Activated naive CD8-positive, alpha-beta T cell treated with anti-CD3 and anti-CD28 coated beads, Interleukin-2, amount 10 ng/mL, durations not matched to agents 7 days and 5 days (primary cell): ENCODE data around the gene COL12A1. TPM values are rescaled to one million over a fixed set of nuclear protein-coding genes. Genes with fewer than 3 reads are reported as not detected.

Experiments used
- ATAC-seq: fragments of 150-1000 bp; cut with Tn5 transposase; one replicate; pipeline ENCODE4 v1.10.0; 2021; ENCODE audit warnings: low read depth, moderate library complexity
- POLR2A ChIA-PET: fragments of 350-600 bp; sonication (Branson Sonifier 250); formaldehyde crosslinking; loops from one replicate; lab custom pipeline; 2021; ENCODE audit warnings: antibody characterized with exemption; lab: Charles Lee
- DNase-seq: peaks from one replicate; pipeline ENCODE4 v3.0.0; 2021
- H3K27ac Mint-ChIP-seq: one replicate; pipeline ENCODE4 v1.8.0; 2022; ENCODE audit warnings: mild to moderate bottlenecking, mixed read lengths
- H3K27me3 Mint-ChIP-seq: one replicate; pipeline ENCODE4 v1.8.0; 2022; ENCODE audit warnings: mild to moderate bottlenecking, moderate library complexity, mixed read lengths
- H3K36me3 Mint-ChIP-seq: one replicate; pipeline ENCODE4 v1.8.0; 2021; ENCODE audit warnings: mild to moderate bottlenecking, mixed read lengths
- H3K4me1 Mint-ChIP-seq: one replicate; pipeline ENCODE4 v1.8.0; 2021; ENCODE audit warnings: mixed read lengths
- H3K4me3 Mint-ChIP-seq: one replicate; pipeline ENCODE4 v1.8.0; 2022; ENCODE audit warnings: mild to moderate bottlenecking, moderate library complexity, mixed read lengths
- H3K9me3 Mint-ChIP-seq: one replicate; pipeline ENCODE4 v1.8.0; 2021; ENCODE audit warnings: mixed read lengths
- total RNA-seq, 2 experiments: library from RNA; stranded (reverse); gene quantifications; one replicate each; pipeline ENCODE4 v1.2.3, GENCODE V29; 2021

COL12A1 gene
- total RNA-seq, 2 experiments from 2014 or later, result not detected

DNA sequence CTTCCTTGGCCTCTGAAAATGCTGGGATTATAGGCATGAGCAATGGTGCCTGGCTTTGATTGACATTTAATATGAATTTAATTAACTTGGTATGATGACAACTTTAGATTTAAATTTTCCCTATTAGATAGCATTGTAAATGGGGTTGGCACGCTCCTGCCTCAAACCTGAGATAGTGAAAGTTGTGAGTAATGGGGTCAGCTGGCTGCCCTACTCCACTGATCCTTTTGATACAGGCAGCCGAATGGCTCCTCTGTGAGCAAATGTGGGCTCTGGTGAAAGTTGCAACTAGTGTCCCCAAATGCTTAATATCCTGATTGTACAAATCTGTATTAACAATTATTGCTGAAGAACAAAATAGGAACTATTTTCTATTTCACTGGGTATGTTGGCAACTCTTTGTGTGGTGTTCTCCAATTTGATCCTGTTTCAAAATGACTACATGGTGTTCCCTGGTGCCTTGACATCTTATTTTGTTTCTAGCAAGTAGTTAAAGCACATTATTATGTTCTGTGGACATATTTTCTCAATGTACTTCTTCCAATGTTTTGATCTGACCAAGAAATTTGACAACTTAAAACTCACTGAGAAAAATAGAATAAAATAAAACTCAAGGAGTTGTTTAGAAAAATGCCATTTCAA, 97.4 kb downstream of the COL12A1 start:
- POLR2A ChIA-PET, result no interaction called here
- ATAC-seq (no peak), DNase-seq (no peak)
- Mint-ChIP-seq H3K4me3 (no peak overlapping the region), H3K4me1 (no peaks in the 10 kb centered on the region), H3K27me3 (peaks cover 7% of the 10 kb centered on the region), H3K9me3 (no peaks in the 10 kb centered on the region), H3K27ac (no peak overlapping the region), H3K36me3 (no peaks in the 10 kb centered on the region)

DNA sequence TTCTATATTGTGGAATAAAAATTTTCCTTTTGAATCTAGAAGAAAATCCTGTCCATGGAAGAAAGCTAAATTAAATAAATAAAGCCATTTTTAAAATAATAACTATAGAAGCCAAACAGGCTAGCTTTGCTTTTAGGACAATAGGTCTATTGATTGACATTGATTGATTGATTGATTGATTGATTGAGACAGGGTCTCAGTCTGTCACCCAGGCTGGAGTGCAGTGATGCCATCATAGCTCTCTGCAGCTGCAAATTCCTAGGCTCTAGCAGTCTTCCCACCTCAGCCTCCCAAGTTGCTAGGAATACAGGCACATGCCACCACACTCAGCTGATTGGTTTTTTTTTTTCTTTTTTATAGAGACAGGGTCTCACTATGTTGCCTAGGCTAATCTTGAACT, 97.9 kb downstream of the COL12A1 start:
- Mint-ChIP-seq H3K9me3 (no peaks in the 10 kb centered on the region), H3K27me3 (peaks cover 6% of the 10 kb centered on the region), H3K36me3 (no peaks in the 10 kb centered on the region), H3K4me3 (no peak overlapping the region), H3K27ac (no peak overlapping the region), H3K4me1 (no peaks in the 10 kb centered on the region)
- POLR2A ChIA-PET, result no interaction called here
- DNase-seq (no peak), ATAC-seq (no peak)

DNA sequence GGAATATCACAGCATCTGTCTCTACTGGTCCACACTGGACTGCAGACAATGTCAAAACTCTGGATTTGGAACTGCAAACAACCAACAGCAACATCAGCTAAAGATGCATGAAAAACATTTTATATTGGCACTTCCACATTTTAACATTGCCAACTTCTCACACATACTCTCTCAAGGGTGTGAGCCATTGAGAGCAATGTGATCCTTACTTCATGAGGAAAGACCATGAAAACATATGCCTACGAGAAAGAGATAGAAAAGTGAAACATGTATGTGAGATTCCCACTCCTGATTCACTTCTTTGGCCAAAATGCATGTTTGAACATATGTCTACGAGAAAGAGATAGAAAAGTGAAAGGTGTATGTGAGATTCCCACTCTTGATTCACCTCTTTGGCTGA, 99.4 kb downstream of the COL12A1 start:
- DNase-seq (no peak), ATAC-seq (no peak)
- peaks cover 6% of the 10 kb centered on the region for H3K27me3 Mint-ChIP-seq
- H3K4me3 Mint-ChIP-seq, result no peak overlapping the region
- H3K36me3 Mint-ChIP-seq, result no peaks in the 10 kb centered on the region
- H3K9me3 Mint-ChIP-seq, result no peaks in the 10 kb centered on the region
- POLR2A ChIA-PET, result no interaction called here
- H3K27ac Mint-ChIP-seq, result no peak overlapping the region
- no peaks in the 10 kb centered on the region for H3K4me1 Mint-ChIP-seq

DNA sequence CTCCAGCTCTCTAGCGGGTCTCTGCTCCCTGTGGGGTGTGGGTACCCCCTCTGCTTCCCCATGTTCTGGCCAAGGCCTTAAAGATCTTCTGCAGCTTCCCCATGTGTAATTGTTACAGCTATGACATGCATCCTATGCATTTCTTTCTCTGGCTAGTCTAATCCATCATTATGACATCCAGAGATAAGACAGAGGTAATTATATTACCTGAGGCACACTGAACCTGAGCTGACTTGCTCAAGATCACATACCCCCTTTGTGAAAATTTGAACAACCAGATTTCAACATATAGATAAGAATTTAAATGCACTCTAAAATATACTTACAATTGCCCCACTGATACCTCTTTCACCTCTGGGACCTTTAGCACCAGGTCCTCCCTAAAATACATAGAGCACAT, 102.4 kb downstream of the COL12A1 start:
- no peaks in the 10 kb centered on the region for H3K4me1 Mint-ChIP-seq
- no peaks in the 10 kb centered on the region for H3K36me3 Mint-ChIP-seq
- ATAC-seq (no peak), DNase-seq (no peak)
- H3K27ac Mint-ChIP-seq, result no peak overlapping the region
- no peak overlapping the region for H3K4me3 Mint-ChIP-seq
- POLR2A ChIA-PET, result no interaction called here
- H3K27me3 Mint-ChIP-seq, result no peaks in the 10 kb centered on the region
- no peaks in the 10 kb centered on the region for H3K9me3 Mint-ChIP-seq

DNA sequence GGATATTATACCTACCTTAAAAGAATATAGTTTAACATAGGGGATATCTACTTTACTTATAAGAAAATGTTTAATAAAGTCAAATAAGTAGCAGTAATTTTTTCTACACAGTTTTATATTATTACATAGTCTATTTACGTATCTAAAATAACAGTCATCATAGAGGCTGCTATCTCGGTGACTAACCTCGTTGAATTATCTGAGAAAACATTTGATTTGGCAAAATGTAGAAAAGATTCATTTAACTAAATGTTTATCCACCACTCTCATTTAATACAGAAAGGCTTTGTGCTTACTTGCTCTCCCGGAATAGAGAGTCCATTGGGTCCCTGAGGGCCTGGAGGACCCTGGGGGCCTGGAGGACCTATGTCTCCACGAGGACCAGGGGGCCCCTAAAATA, 103.6 kb downstream of the COL12A1 start:
- no peak overlapping the region for H3K27ac Mint-ChIP-seq
- no peaks in the 10 kb centered on the region for H3K27me3 Mint-ChIP-seq
- DNase-seq, result no peak
- H3K9me3 Mint-ChIP-seq, result no peaks in the 10 kb centered on the region
- no peaks in the 10 kb centered on the region for H3K4me1 Mint-ChIP-seq
- H3K36me3 Mint-ChIP-seq, result no peaks in the 10 kb centered on the region
- ATAC-seq, result no peak
- POLR2A ChIA-PET, result no interaction called here
- no peak overlapping the region for H3K4me3 Mint-ChIP-seq

DNA sequence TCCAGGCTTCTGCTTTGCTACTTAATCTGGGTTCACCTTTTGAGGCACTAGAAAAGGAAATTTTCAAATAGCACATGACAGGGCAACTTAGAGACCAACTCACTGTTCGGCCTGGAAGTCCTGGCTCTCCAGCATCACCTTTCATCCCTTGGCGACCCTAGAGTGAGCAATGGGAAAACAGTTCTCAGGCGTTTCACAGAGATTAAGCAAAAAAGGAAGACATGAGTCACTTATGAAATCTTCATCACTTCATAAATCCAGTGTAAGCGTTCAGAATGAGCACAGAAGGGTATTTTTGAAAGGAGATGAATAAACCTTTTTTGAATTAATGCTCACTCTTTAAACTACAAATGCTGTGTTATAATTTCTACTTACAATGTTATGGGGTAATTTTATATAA, 104.0 kb downstream of the COL12A1 start:
- H3K9me3 Mint-ChIP-seq, result no peaks in the 10 kb centered on the region
- H3K27me3 Mint-ChIP-seq, result no peaks in the 10 kb centered on the region
- DNase-seq (no peak), ATAC-seq (no peak)
- no peaks in the 10 kb centered on the region for H3K4me1 Mint-ChIP-seq
- no peak overlapping the region for H3K4me3 Mint-ChIP-seq
- POLR2A ChIA-PET, result no interaction called here
- no peak overlapping the region for H3K27ac Mint-ChIP-seq
- H3K36me3 Mint-ChIP-seq, result no peaks in the 10 kb centered on the region

DNA sequence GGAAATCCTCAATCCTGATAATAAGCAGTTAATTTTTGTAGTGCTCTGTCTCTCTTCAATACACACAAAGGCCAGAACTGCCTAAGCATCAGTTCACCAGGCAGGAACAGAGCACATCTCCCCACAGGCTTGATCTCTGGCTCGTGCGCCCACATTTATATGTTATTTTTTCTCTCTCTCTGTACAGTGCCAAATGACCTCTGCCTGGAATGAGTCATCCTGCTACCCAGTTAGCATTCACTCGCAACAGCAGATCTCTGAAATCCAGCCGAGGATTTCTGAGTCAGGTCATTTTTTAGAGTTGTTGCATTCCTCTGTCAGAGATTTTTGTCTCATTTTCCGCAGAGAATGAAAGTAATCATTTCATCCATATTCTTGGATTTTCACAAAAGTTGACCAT, 107.1 kb downstream of the COL12A1 start:
- POLR2A ChIA-PET, result no interaction called here
- Mint-ChIP-seq H3K36me3 (no peaks in the 10 kb centered on the region), H3K9me3 (no peaks in the 10 kb centered on the region), H3K4me3 (no peak overlapping the region), H3K27ac (no peak overlapping the region), H3K4me1 (no peaks in the 10 kb centered on the region), H3K27me3 (no peaks in the 10 kb centered on the region)
- no peak for DNase-seq
- ATAC-seq, result no peak

DNA sequence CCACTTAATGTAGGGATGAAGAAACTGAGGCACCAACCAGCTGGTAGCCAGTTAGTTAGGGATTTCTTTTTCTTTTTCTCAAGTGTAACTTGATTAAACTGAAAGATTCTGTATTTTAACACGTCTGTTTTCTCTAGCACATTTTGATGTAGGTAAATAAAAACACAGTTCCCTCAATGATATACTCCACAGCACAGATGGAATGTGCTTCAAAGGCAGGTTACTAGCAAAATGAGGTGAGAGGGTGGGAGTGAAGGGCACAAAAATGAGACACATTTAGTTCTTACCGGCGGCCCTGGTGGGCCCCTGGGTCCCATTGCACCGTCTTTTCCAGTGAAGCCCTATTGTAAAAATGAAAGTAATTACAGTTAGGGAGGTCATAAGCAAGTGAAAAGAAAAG, 108.9 kb downstream of the COL12A1 start:
- Mint-ChIP-seq H3K9me3 (no peaks in the 10 kb centered on the region), H3K36me3 (no peaks in the 10 kb centered on the region), H3K27me3 (no peaks in the 10 kb centered on the region), H3K4me3 (no peak overlapping the region), H3K27ac (no peak overlapping the region), H3K4me1 (no peaks in the 10 kb centered on the region)
- POLR2A ChIA-PET, result no interaction called here
- no peak for DNase-seq
- no peak for ATAC-seq

DNA sequence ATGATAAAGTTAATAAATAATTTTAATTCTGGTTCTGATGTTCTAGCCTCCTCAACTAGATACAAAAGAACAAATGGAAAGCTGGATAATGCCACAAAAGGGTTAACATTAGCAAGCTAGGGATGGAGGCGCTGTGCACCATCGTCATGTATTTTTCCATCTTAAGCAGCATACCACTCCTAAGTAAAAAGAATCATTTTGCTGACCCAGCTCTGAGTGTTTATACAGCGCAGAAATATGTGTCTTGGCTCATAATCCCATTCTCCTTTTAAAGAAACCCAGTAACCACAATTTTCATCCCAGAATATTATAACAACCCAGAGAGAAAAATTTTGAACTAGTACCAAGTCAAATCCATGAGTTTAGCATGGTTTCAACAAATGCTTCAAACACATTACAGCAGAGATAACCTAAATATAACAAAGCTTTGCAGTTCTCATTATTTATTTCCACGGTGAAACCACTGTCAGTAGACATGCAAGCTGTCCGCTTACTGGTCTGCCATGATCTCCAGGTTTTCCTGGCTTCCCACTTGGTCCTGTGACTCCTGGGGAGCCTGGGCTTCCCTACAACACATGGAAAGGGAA, 111.1 kb downstream of the COL12A1 start:
- no peak overlapping the region for H3K4me3 Mint-ChIP-seq
- DNase-seq (no peak), ATAC-seq (no peak)
- H3K36me3 Mint-ChIP-seq, result no peaks in the 10 kb centered on the region
- H3K4me1 Mint-ChIP-seq, result no peaks in the 10 kb centered on the region
- H3K27me3 Mint-ChIP-seq, result no peaks in the 10 kb centered on the region
- no peaks in the 10 kb centered on the region for H3K9me3 Mint-ChIP-seq
- no peak overlapping the region for H3K27ac Mint-ChIP-seq
- POLR2A ChIA-PET, result no interaction called here

DNA sequence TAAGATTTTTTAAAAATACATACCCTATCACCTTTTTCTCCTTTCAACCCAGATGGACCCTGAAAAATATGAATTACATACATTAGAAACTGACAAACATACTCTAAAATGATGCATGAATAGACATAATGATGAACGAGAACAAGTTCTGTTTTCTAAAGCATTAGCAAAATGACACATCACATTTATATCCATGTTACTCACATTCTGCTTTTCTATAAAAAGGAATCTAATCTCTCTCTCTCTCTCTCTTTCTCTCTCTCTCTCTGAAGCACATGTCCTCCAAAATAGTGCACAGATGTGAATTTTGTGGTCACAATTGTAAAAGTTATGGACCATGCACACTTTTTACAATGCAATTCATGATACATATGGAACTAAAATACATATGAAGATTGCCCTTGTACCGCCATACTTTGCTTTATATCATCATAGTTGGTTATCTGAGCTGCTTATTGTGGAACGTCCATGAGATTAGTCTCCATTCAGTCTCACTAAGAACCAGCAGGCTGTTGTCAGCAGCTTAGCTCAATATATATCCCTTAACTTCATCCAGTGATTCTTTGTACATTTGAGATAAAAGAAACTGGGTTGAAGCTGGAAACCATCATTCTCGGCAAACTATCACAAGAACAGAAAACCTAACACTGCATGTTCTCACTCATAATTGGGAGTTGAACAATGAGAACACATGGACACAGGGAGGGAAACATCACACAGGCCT, 114.2 kb downstream of the COL12A1 start:
- no peaks in the 10 kb centered on the region for H3K9me3 Mint-ChIP-seq
- ATAC-seq (no peak), DNase-seq (no peak)
- H3K27ac Mint-ChIP-seq, result no peak overlapping the region
- H3K36me3 Mint-ChIP-seq, result no peaks in the 10 kb centered on the region
- H3K4me3 Mint-ChIP-seq, result no peak overlapping the region
- no peaks in the 10 kb centered on the region for H3K4me1 Mint-ChIP-seq
- POLR2A ChIA-PET, result no interaction called here
- H3K27me3 Mint-ChIP-seq, result peaks cover 4% of the 10 kb centered on the region

DNA sequence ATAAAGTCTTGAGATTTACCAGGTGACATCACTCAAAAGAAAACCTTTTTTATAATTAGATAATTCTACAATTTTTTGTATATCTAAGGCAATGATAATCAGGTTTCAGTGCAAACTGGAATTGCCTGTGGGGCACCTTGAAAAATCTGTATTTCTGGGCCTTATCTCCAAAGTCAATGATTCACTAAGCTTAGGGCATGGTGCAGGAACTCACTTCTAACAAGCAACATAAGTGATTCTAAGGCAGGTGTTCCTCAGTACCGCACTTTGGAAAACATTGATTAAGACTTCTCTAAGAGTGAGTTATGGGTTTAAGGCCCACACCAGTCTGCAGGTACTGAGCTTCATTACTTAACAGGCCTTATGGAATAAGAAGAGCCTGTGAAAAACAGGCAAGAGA, 115.3 kb downstream of the COL12A1 start:
- DNase-seq (no peak), ATAC-seq (no peak)
- H3K36me3 Mint-ChIP-seq, result no peaks in the 10 kb centered on the region
- H3K27me3 Mint-ChIP-seq, result peaks cover 9% of the 10 kb centered on the region
- no peak overlapping the region for H3K4me3 Mint-ChIP-seq
- no peaks in the 10 kb centered on the region for H3K4me1 Mint-ChIP-seq
- H3K27ac Mint-ChIP-seq, result no peak overlapping the region
- H3K9me3 Mint-ChIP-seq, result no peaks in the 10 kb centered on the region
- POLR2A ChIA-PET, result no interaction called here

DNA sequence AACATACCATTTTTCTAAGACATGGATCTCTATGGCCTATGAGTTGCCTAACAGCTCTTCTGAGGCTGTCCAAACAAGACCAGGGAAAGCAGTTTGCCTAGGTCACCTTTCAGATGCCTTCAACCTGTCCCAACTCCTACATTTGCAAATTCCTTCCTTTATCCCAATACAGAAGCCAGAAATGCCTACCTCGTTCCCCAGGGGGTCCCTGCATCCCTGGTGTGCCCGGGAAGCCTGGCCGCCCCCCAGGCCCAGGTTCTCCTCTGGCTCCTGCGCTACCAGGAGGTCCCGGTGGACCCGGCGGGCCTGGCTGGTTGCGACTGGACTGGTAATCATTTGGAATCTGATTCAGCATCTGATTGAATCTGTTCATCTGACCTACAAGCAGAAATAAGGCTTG, 115.9 kb downstream of the COL12A1 start:
- Mint-ChIP-seq H3K27ac (no peak overlapping the region), H3K4me3 (no peak overlapping the region), H3K27me3 (peaks cover 16% of the 10 kb centered on the region), H3K36me3 (no peaks in the 10 kb centered on the region), H3K9me3 (no peaks in the 10 kb centered on the region), H3K4me1 (peaks cover 2% of the 10 kb centered on the region)
- POLR2A ChIA-PET, result no interaction called here
- ATAC-seq, result no peak
- no peak for DNase-seq

DNA sequence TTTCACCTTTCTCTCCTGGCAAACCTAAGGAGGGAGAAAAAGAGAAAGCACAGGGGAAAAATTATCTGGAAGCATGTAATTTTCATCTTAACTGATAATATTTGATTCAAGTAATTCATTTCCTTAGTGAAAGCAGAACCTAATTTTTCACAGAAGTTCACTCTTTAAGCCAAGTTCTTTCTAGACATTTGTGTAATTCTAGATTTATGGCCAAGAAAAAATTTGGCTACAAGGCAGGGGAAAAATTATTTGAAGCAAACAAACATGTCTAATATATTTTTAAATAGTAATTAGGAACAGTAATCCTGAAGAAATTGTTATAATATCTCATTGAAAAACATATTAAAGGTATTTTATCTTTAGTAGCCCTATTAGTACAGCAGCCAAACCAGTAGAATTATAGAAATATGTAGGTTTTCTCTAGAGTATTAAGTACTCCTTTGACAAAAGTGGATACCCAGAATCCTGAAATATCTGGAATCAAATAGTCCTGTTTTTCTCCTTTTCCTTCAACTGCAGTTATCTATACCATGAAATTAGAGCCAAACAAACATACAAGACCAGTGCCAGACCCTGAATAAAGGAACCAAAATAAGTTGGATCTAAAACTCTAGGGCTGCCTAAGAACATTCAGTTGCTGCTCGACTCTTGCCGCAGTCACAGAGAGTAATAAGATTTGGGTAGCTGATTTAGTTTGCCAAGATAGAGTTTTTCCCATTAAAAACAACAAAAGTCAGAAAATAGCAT, 116.5 kb downstream of the COL12A1 start:
- POLR2A ChIA-PET, result no interaction called here
- Mint-ChIP-seq H3K27me3 (peaks cover 21% of the 10 kb centered on the region), H3K27ac (no peak overlapping the region), H3K4me1 (peaks cover 2% of the 10 kb centered on the region), H3K36me3 (no peaks in the 10 kb centered on the region), H3K4me3 (no peak overlapping the region), H3K9me3 (no peaks in the 10 kb centered on the region)
- ATAC-seq (no peak), DNase-seq (no peak)
